Sigmoid colon (tissue), 4 donors: Measurements from ENCODE around the gene TCP11L2.

Source experiments
- EP300 ChIP-seq, 4 donors: sonication (generic); formaldehyde crosslinking; IDR thresholded peaks; one replicate each; pipeline ENCODE4 v1.6.1; 2017; ENCODE audit warnings: antibody characterized with exemption in 4 of 4
- POLR2A ChIP-seq, 2 donors: fragments of 450-650 bp; IDR thresholded peaks; one replicate each; pipeline ENCODE4 v1.6.1; 2016; ENCODE audit warnings: antibody characterized with exemption in 2 of 2, mild to moderate bottlenecking in 2 of 2, moderate library complexity in 2 of 2
- POLR2AphosphoS5 ChIP-seq, 4 donors: sonication (generic); formaldehyde crosslinking; IDR thresholded peaks; one replicate each; pipeline ENCODE4 v1.6.1; 2017; ENCODE audit warnings: antibody characterized with exemption in 4 of 4
- TF ChIP-seq, protein P1 (sequence below), 4 experiments: fragments of 450-650 bp in 3 of 4; fragments of 200-600 bp in 1 of 4; IDR thresholded peaks; one replicate each; pipeline ENCODE4 v1.5.1; 2016 to 2019; ENCODE audit warnings: antibody characterized with exemption in 4 of 4, mild to moderate bottlenecking in 3 of 4, moderate library complexity in 2 of 4

DNA sequence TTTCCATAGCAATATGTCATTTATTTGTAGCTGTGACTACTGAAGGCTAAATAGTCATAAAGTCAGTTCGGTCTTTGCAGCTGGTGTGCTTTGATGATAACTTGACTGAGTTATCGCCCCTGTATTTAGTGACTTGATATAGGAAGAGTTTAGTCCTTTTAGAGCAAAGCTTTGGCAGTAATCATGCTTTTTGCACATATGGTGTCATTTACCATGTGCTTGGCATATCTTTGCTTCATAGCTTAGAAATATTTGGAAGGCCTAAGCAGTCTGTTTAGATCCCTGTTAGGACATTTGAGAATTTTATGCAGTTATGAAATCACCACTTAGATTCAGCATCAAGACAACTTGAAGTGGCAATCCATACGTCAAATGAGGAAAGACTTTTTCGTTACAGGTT is 86.6 kb downstream of the TCP11L2 start:
- TF ChIP-seq POLR2A (IDR thresholded peaks at IDR 0.05) (no peak), EP300 (IDR thresholded peaks at IDR 0.05) (no peak), POLR2AphosphoS5 (IDR thresholded peaks at IDR 0.05) (no peak)
- TF ChIP-seq, protein P1, sequence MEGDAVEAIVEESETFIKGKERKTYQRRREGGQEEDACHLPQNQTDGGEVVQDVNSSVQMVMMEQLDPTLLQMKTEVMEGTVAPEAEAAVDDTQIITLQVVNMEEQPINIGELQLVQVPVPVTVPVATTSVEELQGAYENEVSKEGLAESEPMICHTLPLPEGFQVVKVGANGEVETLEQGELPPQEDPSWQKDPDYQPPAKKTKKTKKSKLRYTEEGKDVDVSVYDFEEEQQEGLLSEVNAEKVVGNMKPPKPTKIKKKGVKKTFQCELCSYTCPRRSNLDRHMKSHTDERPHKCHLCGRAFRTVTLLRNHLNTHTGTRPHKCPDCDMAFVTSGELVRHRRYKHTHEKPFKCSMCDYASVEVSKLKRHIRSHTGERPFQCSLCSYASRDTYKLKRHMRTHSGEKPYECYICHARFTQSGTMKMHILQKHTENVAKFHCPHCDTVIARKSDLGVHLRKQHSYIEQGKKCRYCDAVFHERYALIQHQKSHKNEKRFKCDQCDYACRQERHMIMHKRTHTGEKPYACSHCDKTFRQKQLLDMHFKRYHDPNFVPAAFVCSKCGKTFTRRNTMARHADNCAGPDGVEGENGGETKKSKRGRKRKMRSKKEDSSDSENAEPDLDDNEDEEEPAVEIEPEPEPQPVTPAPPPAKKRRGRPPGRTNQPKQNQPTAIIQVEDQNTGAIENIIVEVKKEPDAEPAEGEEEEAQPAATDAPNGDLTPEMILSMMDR (IDR thresholded peaks at IDR 0.05), result no peak
